ENCODE measurements around the gene ASAH2. TPM values are rescaled to one million over a fixed set of nuclear protein-coding genes. Genes with fewer than 3 reads are reported as not detected.
A peak's percentile ranks its signal among the peaks of the same experiment; 100 is the strongest.

ASAH2 gene
- total RNA-seq, 1 donor from 2014 or later = 0.29 TPM

- H3K27me3 ChIP-seq (ENCODE audit: control insufficient read depth, insufficient read depth, low read length) = no peaks in the 10 kb centered on the region
Observed at GRCh38 chr10:50281210-50281966, 30.1 kb upstream of the ASAH2 start.

GRCh38 chr10:50280049-50280841, 28.9 kb upstream of the ASAH2 start:
- no peak for DNase-seq (ENCODE audit: low read depth)
- Histone ChIP-seq H3K36me3 (ENCODE audit: control insufficient read depth, insufficient read depth, low read length) (no peaks in the 10 kb centered on the region), H3K27me3 (ENCODE audit: control insufficient read depth, insufficient read depth, low read length) (no peaks in the 10 kb centered on the region), H3K4me3 (ENCODE audit: low read depth, low read length) (no peak overlapping the region)
- TF ChIP-seq CTCF (IDR thresholded peaks at IDR 0.05; ENCODE audit: insufficient read depth, low read length, poor library complexity, severe bottlenecking) = no peak

More at GRCh38 chr10:50281210-50281966, 30.1 kb upstream of the ASAH2 start:
- H3K36me3 ChIP-seq (ENCODE audit: control insufficient read depth, insufficient read depth, low read length) = no peaks in the 10 kb centered on the region
- DNase-seq (ENCODE audit: low read depth) = no peak
- TF ChIP-seq CTCF (IDR thresholded peaks at IDR 0.05; ENCODE audit: insufficient read depth, low read length, poor library complexity, severe bottlenecking) = no peak
- no peak overlapping the region for H3K4me3 ChIP-seq (ENCODE audit: low read depth, low read length)

GRCh38 chr10:50279489-50279888, 28.2 kb upstream of the ASAH2 start:
- no peak for DNase-seq (ENCODE audit: low read depth)
- Histone ChIP-seq H3K4me3 (ENCODE audit: low read depth, low read length) (no peak overlapping the region), H3K36me3 (ENCODE audit: control insufficient read depth, insufficient read depth, low read length) (no peaks in the 10 kb centered on the region), H3K27me3 (ENCODE audit: control insufficient read depth, insufficient read depth, low read length) (no peaks in the 10 kb centered on the region)
- no peak for TF ChIP-seq CTCF (IDR thresholded peaks at IDR 0.05; ENCODE audit: insufficient read depth, low read length, poor library complexity, severe bottlenecking)

GRCh38 chr10:50275650-50276235, 24.4 kb upstream of the ASAH2 start:
- H3K4me3 ChIP-seq (ENCODE audit: low read depth, low read length) = no peak overlapping the region
- no peaks in the 10 kb centered on the region for H3K36me3 ChIP-seq (ENCODE audit: control insufficient read depth, insufficient read depth, low read length)
- TF ChIP-seq CTCF (IDR thresholded peaks at IDR 0.05; ENCODE audit: insufficient read depth, low read length, poor library complexity, severe bottlenecking) = peak; percentile 66
- DNase-seq (ENCODE audit: low read depth) = no peak
- H3K27me3 ChIP-seq (ENCODE audit: control insufficient read depth, insufficient read depth, low read length) = no peaks in the 10 kb centered on the region

GRCh38 chr10:50272531-50272930, 21.2 kb upstream of the ASAH2 start:
- no peak for TF ChIP-seq CTCF (IDR thresholded peaks at IDR 0.05; ENCODE audit: insufficient read depth, low read length, poor library complexity, severe bottlenecking)

More at GRCh38 chr10:50272531-50272930, 21.2 kb upstream of the ASAH2 start:
- Histone ChIP-seq H3K36me3 (ENCODE audit: control insufficient read depth, insufficient read depth, low read length) (no peaks in the 10 kb centered on the region), H3K4me3 (ENCODE audit: low read depth, low read length) (no peak overlapping the region), H3K27me3 (ENCODE audit: control insufficient read depth, insufficient read depth, low read length) (no peaks in the 10 kb centered on the region)
- DNase-seq (ENCODE audit: low read depth) = no peak

All from kidney epithelial cell (primary cell).